OCI-LY1 (cell line): ENCODE results near the gene TNFRSF11A.

Experiments
- H2AFZ ChIP-seq: fragments of 200-600 bp; sonication (generic), shearing (Covaris generic); 2 replicates; pipeline ENCODE4 v1.6.0; 2014; ENCODE audit warnings: antibody characterized with exemption, mild to moderate bottlenecking, low read length
- H3F3A ChIP-seq: fragments of 200-600 bp; sonication (generic), shearing (Covaris generic); 2 replicates; pipeline ENCODE4 v1.6.0; 2014; ENCODE audit warnings: mild to moderate bottlenecking, antibody characterized with exemption, low read length, moderate library complexity; ENCODE audit not compliant: insufficient read depth
- H3K27ac ChIP-seq: fragments of 200-600 bp; sonication (generic); 2 replicates; pipeline ENCODE4 v1.5.1; 2014; ENCODE audit warnings: low read length, mixed run types, mild to moderate bottlenecking, low read depth; ENCODE audit not compliant: poor library complexity, severe bottlenecking
- H3K27me3 ChIP-seq: fragments of 200-600 bp; sonication (generic); 2 replicates; pipeline ENCODE4 v1.6.0; 2014; ENCODE audit warnings: antibody characterized with exemption, mild to moderate bottlenecking, low read length, moderate library complexity; ENCODE audit not compliant: insufficient read depth
- H3K36me3 ChIP-seq: fragments of 200-600 bp; sonication (generic); 2 replicates; pipeline ENCODE4 v1.6.1; 2014; ENCODE audit warnings: mild to moderate bottlenecking, antibody characterized with exemption, low read length, moderate library complexity, mixed read lengths; ENCODE audit not compliant: insufficient read depth
- H3K4me1 ChIP-seq: fragments of 200-600 bp; sonication (generic); 2 replicates; pipeline ENCODE4 v1.5.1; 2014; ENCODE audit warnings: mild to moderate bottlenecking, low read length, moderate library complexity; ENCODE audit not compliant: insufficient read depth, severe bottlenecking
- H3K4me2 ChIP-seq: fragments of 200-600 bp; sonication (generic), shearing (Covaris generic); 2 replicates; pipeline ENCODE4 v1.6.1; 2014; ENCODE audit warnings: low read length
- H3K4me3 ChIP-seq: fragments of 200-600 bp; sonication (generic); 2 replicates; pipeline ENCODE4 v1.5.1; 2014; ENCODE audit warnings: low read length, low read depth, mild to moderate bottlenecking, mixed read lengths; ENCODE audit not compliant: poor library complexity, severe bottlenecking
- H3K79me2 ChIP-seq: fragments of 200-600 bp; shearing (Covaris generic); 2 replicates; pipeline ENCODE4 v1.6.1; 2016; ENCODE audit warnings: mixed run types, low read length, mixed read lengths; ENCODE audit not compliant: insufficient read depth
- H3K9ac ChIP-seq: fragments of 200-600 bp; sonication (generic), shearing (Covaris generic); 2 replicates; pipeline ENCODE4 v1.6.1; 2014; ENCODE audit warnings: mild to moderate bottlenecking, low read length, mixed read lengths
- H3K9me2 ChIP-seq: fragments of 200-600 bp; sonication (generic), shearing (Covaris generic); 2 replicates; pipeline ENCODE4 v1.6.1; 2014; ENCODE audit warnings: low read depth, mild to moderate bottlenecking, low read length, mixed read lengths
- H3K9me3 ChIP-seq: fragments of 200-600 bp; shearing (Covaris generic); 2 replicates; pipeline ENCODE4 v1.6.1; 2014; ENCODE audit warnings: low read length, mixed read lengths
- H4K20me1 ChIP-seq: fragments of 200-600 bp; sonication (generic), shearing (Covaris generic); 2 replicates; pipeline ENCODE4 v1.6.0; 2016; ENCODE audit warnings: mild to moderate bottlenecking, low read length; ENCODE audit not compliant: insufficient read depth
- EZH2 ChIP-seq: fragments of 200-600 bp; sonication (generic), shearing (Covaris generic); IDR thresholded peaks from 2 replicates; pipeline ENCODE4 v1.8.0; 2017; ENCODE audit warnings: borderline replicate concordance, mixed run types, mild to moderate bottlenecking, antibody characterized with exemption, low read length, moderate library complexity, mixed read lengths
- TF ChIP-seq, protein P1 (sequence below): fragments of 200-600 bp; sonication (generic), shearing (Covaris generic); IDR thresholded peaks from 2 replicates; pipeline ENCODE4 v1.5.1; 2017; ENCODE audit warnings: mild to moderate bottlenecking, antibody characterized with exemption, low read length, moderate library complexity, mixed read lengths

Gene TNFRSF11A

DNA sequence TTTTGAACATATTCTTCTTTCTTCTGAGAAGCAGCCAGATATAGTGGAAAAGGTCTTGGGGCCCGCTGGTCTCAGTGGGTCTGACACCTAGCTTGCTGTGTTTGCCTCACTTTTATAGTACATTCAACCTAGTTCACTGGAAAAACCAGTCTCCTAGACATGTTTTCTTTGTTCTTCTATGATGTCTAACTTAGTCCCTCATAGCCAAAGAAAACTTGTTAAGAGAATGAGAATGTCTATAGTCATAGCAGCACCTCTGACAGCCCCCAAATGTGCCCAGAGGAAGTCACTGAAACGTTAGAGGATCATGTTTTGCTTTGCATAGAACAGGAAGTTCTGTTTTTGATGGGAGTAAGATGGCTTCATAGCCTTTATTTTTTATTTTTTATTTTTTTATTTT lies 40.3 kb downstream of the TNFRSF11A start:
- peaks cover 5% of the 10 kb centered on the region; the same call in 1 of the 2 replicates for H3K27me3 ChIP-seq
- H3K36me3 ChIP-seq = no peaks in the 10 kb centered on the region
- no peaks in the 10 kb centered on the region for H4K20me1 ChIP-seq
- H3F3A ChIP-seq = no peaks in the 10 kb centered on the region
- TF ChIP-seq, protein P1, sequence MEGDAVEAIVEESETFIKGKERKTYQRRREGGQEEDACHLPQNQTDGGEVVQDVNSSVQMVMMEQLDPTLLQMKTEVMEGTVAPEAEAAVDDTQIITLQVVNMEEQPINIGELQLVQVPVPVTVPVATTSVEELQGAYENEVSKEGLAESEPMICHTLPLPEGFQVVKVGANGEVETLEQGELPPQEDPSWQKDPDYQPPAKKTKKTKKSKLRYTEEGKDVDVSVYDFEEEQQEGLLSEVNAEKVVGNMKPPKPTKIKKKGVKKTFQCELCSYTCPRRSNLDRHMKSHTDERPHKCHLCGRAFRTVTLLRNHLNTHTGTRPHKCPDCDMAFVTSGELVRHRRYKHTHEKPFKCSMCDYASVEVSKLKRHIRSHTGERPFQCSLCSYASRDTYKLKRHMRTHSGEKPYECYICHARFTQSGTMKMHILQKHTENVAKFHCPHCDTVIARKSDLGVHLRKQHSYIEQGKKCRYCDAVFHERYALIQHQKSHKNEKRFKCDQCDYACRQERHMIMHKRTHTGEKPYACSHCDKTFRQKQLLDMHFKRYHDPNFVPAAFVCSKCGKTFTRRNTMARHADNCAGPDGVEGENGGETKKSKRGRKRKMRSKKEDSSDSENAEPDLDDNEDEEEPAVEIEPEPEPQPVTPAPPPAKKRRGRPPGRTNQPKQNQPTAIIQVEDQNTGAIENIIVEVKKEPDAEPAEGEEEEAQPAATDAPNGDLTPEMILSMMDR = no peak
- no peak for TF ChIP-seq EZH2
- H3K9me3 ChIP-seq = no peaks in the 10 kb centered on the region
- no peaks in the 10 kb centered on the region for H3K79me2 ChIP-seq
- H3K9ac ChIP-seq = no peak overlapping the region
- no peak overlapping the region for H2AFZ ChIP-seq
- no peak overlapping the region for H3K27ac ChIP-seq
- H3K9me2 ChIP-seq = no peaks in the 10 kb centered on the region
- no peak overlapping the region for H3K4me3 ChIP-seq
- no peaks in the 10 kb centered on the region for H3K4me1 ChIP-seq
- no peak overlapping the region for H3K4me2 ChIP-seq

DNA sequence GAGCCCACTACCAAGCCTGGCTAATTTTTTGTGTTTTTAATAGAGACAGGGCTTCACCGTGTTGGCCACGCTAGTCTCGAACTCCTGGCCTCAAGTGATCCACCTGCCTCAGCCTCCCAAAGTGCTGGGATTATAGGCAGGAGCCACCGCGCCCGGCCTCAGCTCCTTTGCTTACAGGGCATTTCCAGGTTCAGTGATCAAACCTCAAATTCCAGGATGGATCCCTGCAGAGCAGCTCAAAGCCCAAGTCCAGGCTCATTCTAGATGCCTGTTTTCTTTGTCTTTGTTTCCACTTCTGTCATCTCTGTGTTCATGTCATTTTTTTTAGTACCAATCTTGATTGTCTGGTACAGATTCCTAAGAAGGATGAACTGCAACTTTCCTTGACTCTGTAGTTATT lies 41.9 kb downstream of the TNFRSF11A start:
- H3K9ac ChIP-seq = no peak overlapping the region
- no peaks in the 10 kb centered on the region for H3K9me3 ChIP-seq
- H3K27ac ChIP-seq = no peak overlapping the region
- no peaks in the 10 kb centered on the region for H3K4me1 ChIP-seq
- TF ChIP-seq, protein P1 = no peak
- TF ChIP-seq EZH2 = no peak
- no peaks in the 10 kb centered on the region for H4K20me1 ChIP-seq
- H3K9me2 ChIP-seq = no peaks in the 10 kb centered on the region
- H3K36me3 ChIP-seq = no peaks in the 10 kb centered on the region
- H3K79me2 ChIP-seq = no peaks in the 10 kb centered on the region
- no peak overlapping the region for H3K4me2 ChIP-seq
- H2AFZ ChIP-seq = no peak overlapping the region
- H3F3A ChIP-seq = no peaks in the 10 kb centered on the region
- no peak overlapping the region for H3K4me3 ChIP-seq
- peaks cover 5% of the 10 kb centered on the region; the same call in 1 of the 2 replicates for H3K27me3 ChIP-seq

DNA sequence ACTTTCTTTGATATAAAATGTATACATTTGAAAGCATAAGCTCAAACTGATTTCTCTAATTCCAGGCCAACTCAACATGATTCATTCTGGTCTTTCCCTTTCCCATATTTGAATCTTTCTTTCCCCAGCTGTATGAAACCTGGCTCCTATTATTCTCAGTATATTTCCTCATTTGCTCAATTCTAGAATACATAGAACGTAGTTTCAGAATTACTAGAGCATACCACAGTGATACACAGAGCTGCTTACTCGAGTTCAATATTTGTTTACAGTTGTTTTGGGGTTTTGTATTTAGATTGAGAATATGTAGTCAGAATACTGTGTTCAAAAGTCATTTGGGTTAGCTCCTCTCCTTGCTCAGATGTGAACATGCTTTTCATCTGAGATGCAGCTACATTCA lies 43.0 kb downstream of the TNFRSF11A start:
- Histone ChIP-seq H4K20me1 (no peaks in the 10 kb centered on the region), H3K4me2 (no peak overlapping the region), H3K36me3 (no peaks in the 10 kb centered on the region), H3K9me2 (no peaks in the 10 kb centered on the region), H3K27ac (no peak overlapping the region), H2AFZ (no peak overlapping the region), H3K4me3 (no peak overlapping the region), H3K27me3 (peaks cover 5% of the 10 kb centered on the region; the same call in 1 of the 2 replicates), H3K4me1 (no peaks in the 10 kb centered on the region), H3F3A (no peaks in the 10 kb centered on the region), H3K79me2 (no peaks in the 10 kb centered on the region), H3K9ac (no peak overlapping the region), H3K9me3 (no peaks in the 10 kb centered on the region)
- TF ChIP-seq, protein P1 = no peak
- no peak for TF ChIP-seq EZH2
